PC-9 (cell line): ENCODE data around the gene TTC28. TPM values are rescaled to one million over a fixed set of nuclear protein-coding genes. Genes with fewer than 3 reads are reported as not detected.

Experiments used
- BruUV-seq: library from RNA; stranded (reverse); fragments of 400-500 nt; replicated peaks from 2 replicates; lab custom pipeline; 2021; lab: Mats Ljungman, UMichigan
- CTCF ChIA-PET: fragments of 300-600 bp; sonication (Branson Sonifier 250); formaldehyde crosslinking; loops from one replicate; lab custom pipeline; 2022; ENCODE audit warnings: antibody characterized with exemption; lab: Charles Lee
- POLR2A ChIA-PET: fragments of 300-600 bp; sonication (Branson Sonifier 250); formaldehyde crosslinking; loops from one replicate; lab custom pipeline; 2022; ENCODE audit warnings: antibody characterized with exemption; ENCODE audit not compliant: unreplicated experiment; lab: Charles Lee
- DNase-seq, 2 experiments: peaks; one replicate each; pipeline versions ENCODE4 v3.0.0 to v3.0.0-alpha.2; 2015 to 2022; ENCODE audit warnings: mixed read lengths in 1 of 2
- H2AFZ ChIP-seq: fragments of 200-600 bp; sonication (generic); 2 replicates; pipeline ENCODE4 v1.8.1; 2017; ENCODE audit warnings: antibody characterized with exemption
- H3F3A ChIP-seq: fragments of 200-600 bp; sonication (generic); 2 replicates; pipeline ENCODE4 v1.8.1; 2017; ENCODE audit warnings: antibody characterized with exemption, mild to moderate bottlenecking, low read depth; ENCODE audit not compliant: insufficient read depth
- H3K27ac ChIP-seq: fragments of 200-600 bp; sonication (generic); 2 replicates; pipeline ENCODE4 v1.6.1; 2016; ENCODE audit warnings: mixed run types
- H3K27me3 ChIP-seq: fragments of 200-600 bp; sonication (generic); 2 replicates; pipeline ENCODE4 v1.6.1; 2016; ENCODE audit warnings: low read depth, mixed run types; ENCODE audit not compliant: insufficient read depth
- H3K36me3 ChIP-seq: fragments of 200-600 bp; sonication (generic); 2 replicates; pipeline ENCODE4 v1.6.1; 2016; ENCODE audit warnings: low read depth, mixed run types
- H3K4me1 ChIP-seq: fragments of 200-600 bp; sonication (generic); replicated peaks from 2 replicates; pipeline ENCODE4 v1.6.1; 2016; ENCODE audit warnings: mixed run types; ENCODE audit not compliant: insufficient read depth
- H3K4me2 ChIP-seq: fragments of 200-600 bp; sonication (generic); 2 replicates; pipeline ENCODE4 v1.6.1; 2017; ENCODE audit warnings: mixed run types
- H3K4me3 ChIP-seq: fragments of 200-600 bp; sonication (generic); 2 replicates; pipeline ENCODE4 v1.6.1; 2016; ENCODE audit warnings: mixed run types
- H3K79me2 ChIP-seq: fragments of 200-600 bp; sonication (generic); 2 replicates; pipeline ENCODE4 v1.6.1; 2017; ENCODE audit warnings: low read depth, mixed run types
- H3K9me2 ChIP-seq: fragments of 200-600 bp; sonication (generic); 2 replicates; pipeline ENCODE4 v1.8.1; 2017; ENCODE audit warnings: mild to moderate bottlenecking; ENCODE audit not compliant: insufficient read depth
- H3K9me3 ChIP-seq: fragments of 200-600 bp; sonication (generic); 2 replicates; pipeline ENCODE4 v1.8.1; 2016; ENCODE audit warnings: low read depth; ENCODE audit not compliant: insufficient read depth
- H4K20me1 ChIP-seq: fragments of 200-600 bp; sonication (generic); 2 replicates; pipeline ENCODE4 v1.8.1; 2017; ENCODE audit not compliant: insufficient read depth
- CTCF ChIP-seq: fragments of 200-600 bp; sonication (generic); conservative IDR thresholded peaks from 2 replicates; pipeline ENCODE4 v1.6.1; 2017; ENCODE audit warnings: mixed run types, antibody characterized with exemption, mild to moderate bottlenecking, moderate library complexity
- EZH2 ChIP-seq: fragments of 200-600 bp; sonication (generic); IDR thresholded peaks from 2 replicates; pipeline ENCODE4 v1.8.0; 2017; ENCODE audit warnings: antibody characterized with exemption, low read depth
- intact Hi-C: fragments of 100-400 bp; cut with micrococcal nuclease; formaldehyde crosslinking; loops from one replicate; pipeline ENCODE4 v1.10.0; 2022; ENCODE audit not compliant: unreplicated experiment
- total RNA-seq: library from RNA; stranded (reverse); gene quantifications from 2 replicates; pipeline ENCODE4 v1.2.3, GENCODE V29; 2021

The TTC28 gene
- total RNA-seq, 1 experiment from 2014 or later: 6.7 TPM

- no peaks in the 10 kb centered on the region for H3K27me3 ChIP-seq
- ChIA-PET POLR2A (no interaction called here), CTCF (no interaction called here)
- no peak overlapping the region for H3K4me3 ChIP-seq
- BruUV-seq: no TSS peak
- no peaks in the 10 kb centered on the region for H3K4me1 ChIP-seq
- no peaks in the 10 kb centered on the region for H3K9me2 ChIP-seq
- H3K27ac ChIP-seq: no peak overlapping the region
- no peaks in the 10 kb centered on the region for H3K36me3 ChIP-seq
- H3F3A ChIP-seq: no peaks in the 10 kb centered on the region
- intact Hi-C loops: no loop called here
- DNase-seq: no peak
- H2AFZ ChIP-seq: no peak overlapping the region
- TF ChIP-seq EZH2 (no peak), CTCF (no peak)
- no peaks in the 10 kb centered on the region for H4K20me1 ChIP-seq
- H3K9me3 ChIP-seq: no peaks in the 10 kb centered on the region
- no peak overlapping the region for H3K4me2 ChIP-seq
- no peaks in the 10 kb centered on the region for H3K79me2 ChIP-seq
These were observed 523.8 kb downstream of the TTC28 start for GRCh38 chr22:28155808-28156207.

GRCh38 chr22:28154861-28155260, 524.8 kb downstream of the TTC28 start:
- H3K4me2 ChIP-seq: no peak overlapping the region
- no peak for DNase-seq
- TF ChIP-seq EZH2 (no peak), CTCF (no peak)
- no peaks in the 10 kb centered on the region for H3K9me2 ChIP-seq
- no TSS peak for BruUV-seq
- ChIA-PET CTCF (no interaction called here), POLR2A (no interaction called here)
- no peaks in the 10 kb centered on the region for H4K20me1 ChIP-seq
- no peak overlapping the region for H2AFZ ChIP-seq
- no peaks in the 10 kb centered on the region for H3K79me2 ChIP-seq
- intact Hi-C loops: no loop called here
- no peak overlapping the region for H3K4me3 ChIP-seq
- H3K9me3 ChIP-seq: no peaks in the 10 kb centered on the region
- H3K27me3 ChIP-seq: no peaks in the 10 kb centered on the region
- no peaks in the 10 kb centered on the region for H3F3A ChIP-seq
- H3K4me1 ChIP-seq: no peaks in the 10 kb centered on the region
- H3K27ac ChIP-seq: no peak overlapping the region
- H3K36me3 ChIP-seq: no peaks in the 10 kb centered on the region

- Histone ChIP-seq H3K9me3 (no peaks in the 10 kb centered on the region), H3K4me1 (no peaks in the 10 kb centered on the region), H3K9me2 (no peaks in the 10 kb centered on the region), H3K36me3 (no peaks in the 10 kb centered on the region), H2AFZ (no peak overlapping the region), H3K27ac (no peak overlapping the region), H3K4me3 (no peak overlapping the region), H4K20me1 (no peaks in the 10 kb centered on the region), H3K27me3 (no peaks in the 10 kb centered on the region), H3F3A (no peaks in the 10 kb centered on the region), H3K4me2 (no peak overlapping the region), H3K79me2 (no peaks in the 10 kb centered on the region)
- no peak for TF ChIP-seq EZH2
- no peak for TF ChIP-seq CTCF
- ChIA-PET CTCF (no interaction called here), POLR2A (no interaction called here)
- BruUV-seq: no TSS peak
- intact Hi-C loops: no loop called here
- DNase-seq: no peak
These were observed 528.4 kb downstream of the TTC28 start for GRCh38 chr22:28151151-28151816.
